ENCODE data around the gene C3orf33.

C3orf33 gene

GRCh38 chr3:155809181-155809580 is 3.1 kb upstream of the C3orf33 start:
- DNase-seq = no peak
- no peak for TF ChIP-seq GATA1 (IDR thresholded peaks at IDR 0.05; ENCODE audit: low read depth, low read length)
- TF ChIP-seq POLR2A (IDR thresholded peaks at IDR 0.05; ENCODE audit: low read length) = no peak

DNA sequence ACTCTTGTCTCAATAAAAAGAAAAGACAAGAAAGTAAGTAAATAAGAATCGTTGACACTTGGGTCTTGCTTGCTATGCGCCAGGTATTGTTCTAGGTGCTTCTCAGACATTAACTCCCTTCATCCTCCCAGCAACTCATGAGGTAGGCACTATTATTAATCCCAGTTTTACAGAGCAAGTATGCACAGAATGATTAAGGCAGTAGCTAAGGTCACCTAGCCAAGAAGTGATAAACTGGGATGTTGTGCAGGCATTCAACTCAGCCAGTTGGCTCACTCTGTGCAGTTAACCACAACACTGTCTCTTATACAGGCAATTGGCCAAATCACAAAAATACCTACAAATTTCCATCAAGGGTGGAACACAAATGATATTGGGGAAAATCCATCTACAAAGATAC is 1.7 kb upstream of the C3orf33 start:
- DNase-seq = no peak

GRCh38 chr3:155805204-155805801 is 775 bp downstream of the C3orf33 start:
- no peak for TF ChIP-seq POLR2A (IDR thresholded peaks at IDR 0.05; ENCODE audit: low read length)
- no peak for TF ChIP-seq GATA1 (IDR thresholded peaks at IDR 0.05; ENCODE audit: low read depth, low read length)
- DNase-seq = peak in 1 of 2 experiments; percentile 54

More for the DNA sequence above, 1.7 kb upstream of the C3orf33 start:
- TF ChIP-seq POLR2A (IDR thresholded peaks at IDR 0.05; ENCODE audit: low read length) = no peak
- TF ChIP-seq GATA1 (IDR thresholded peaks at IDR 0.05; ENCODE audit: low read depth, low read length) = no peak

- no peak for TF ChIP-seq GATA1 (IDR thresholded peaks at IDR 0.05; ENCODE audit: low read depth, low read length)
- no peak for TF ChIP-seq POLR2A (IDR thresholded peaks at IDR 0.05; ENCODE audit: low read length)
- no peak for DNase-seq
Observed at GRCh38 chr3:155804323-155804722, 1.8 kb downstream of the C3orf33 start.

- TF ChIP-seq GATA1 (IDR thresholded peaks at IDR 0.05; ENCODE audit: low read depth, low read length) = no peak
- no peak for DNase-seq
Observed at GRCh38 chr3:155792532-155792931, 13.5 kb downstream of the C3orf33 start.

GRCh38 chr3:155791190-155791589 is 14.9 kb downstream of the C3orf33 start:
- no peak for TF ChIP-seq GATA1 (IDR thresholded peaks at IDR 0.05; ENCODE audit: low read depth, low read length)
- TF ChIP-seq POLR2A (IDR thresholded peaks at IDR 0.05; ENCODE audit: low read length) = no peak
- DNase-seq = peak; percentile 57 to 71

DNA sequence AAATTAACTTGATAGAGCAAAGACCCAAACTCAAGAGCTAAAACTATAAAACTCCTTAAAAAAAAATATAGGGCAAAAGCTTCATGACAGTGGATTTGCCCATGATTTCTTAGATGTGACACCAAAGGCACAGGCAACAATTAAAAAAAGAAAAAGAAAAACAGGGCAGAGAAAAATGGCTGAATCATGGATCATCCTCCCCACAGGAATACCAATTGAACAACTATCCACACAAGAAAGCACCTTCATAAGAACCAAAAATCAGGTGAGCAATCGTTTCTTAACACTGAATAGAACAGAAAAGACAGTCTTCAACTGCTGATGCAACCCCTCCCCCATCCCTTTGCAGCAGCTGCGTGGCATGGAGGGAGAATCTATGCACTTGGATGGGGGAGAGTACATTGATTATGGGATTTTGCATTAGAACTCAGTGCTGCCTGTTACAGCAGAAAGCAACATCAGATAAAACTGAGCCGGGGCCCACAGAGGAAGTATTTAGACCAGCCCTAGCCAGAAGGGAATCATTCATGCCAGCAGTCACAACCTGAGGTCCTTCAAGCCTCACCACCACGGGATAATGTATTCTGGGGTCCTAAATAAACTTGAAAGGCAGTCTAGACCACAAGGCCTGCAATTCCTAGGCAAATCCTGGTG is 15.7 kb downstream of the C3orf33 start:
- no peak for TF ChIP-seq POLR2A (IDR thresholded peaks at IDR 0.05; ENCODE audit: low read length)
- no peak for TF ChIP-seq GATA1 (IDR thresholded peaks at IDR 0.05; ENCODE audit: low read depth, low read length)
- peak; percentile 18 to 38 for DNase-seq

DNA sequence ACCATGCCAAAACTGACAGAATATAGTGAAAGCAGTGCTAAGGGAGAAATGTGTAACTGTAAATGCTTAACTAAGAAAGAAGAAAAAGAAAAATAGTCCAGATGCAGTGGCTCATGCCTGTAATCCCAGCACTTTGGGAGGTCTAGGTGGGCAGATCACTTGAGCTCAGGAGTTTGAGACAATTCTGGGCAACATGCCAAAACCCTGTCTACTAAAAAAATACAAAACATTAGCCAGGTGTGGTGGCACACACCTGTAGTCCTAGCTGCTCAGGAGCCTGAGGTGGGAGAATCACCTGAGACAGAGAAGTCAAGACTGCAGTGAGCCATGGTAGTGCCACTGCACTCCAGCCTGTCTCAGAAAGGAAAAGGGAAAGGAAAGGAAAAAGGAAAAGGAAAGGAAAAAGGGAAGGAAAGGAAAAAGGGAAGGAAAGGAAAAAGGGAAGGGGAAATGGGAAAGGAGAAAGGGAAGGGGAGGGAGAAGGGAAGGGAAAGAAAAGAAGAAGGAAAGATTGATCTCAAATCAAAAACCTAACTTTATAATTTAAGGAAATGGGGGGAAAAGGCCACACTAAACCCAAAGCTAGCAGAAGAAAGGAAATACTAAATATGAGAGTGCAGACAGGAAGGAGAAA is 20.3 kb downstream of the C3orf33 start:
- TF ChIP-seq GATA1 (IDR thresholded peaks at IDR 0.05; ENCODE audit: low read depth, low read length) = no peak
- TF ChIP-seq POLR2A (IDR thresholded peaks at IDR 0.05; ENCODE audit: low read length) = no peak
- no peak for DNase-seq

GRCh38 chr3:155782390-155782953 is 23.6 kb downstream of the C3orf33 start:
- DNase-seq = no peak
- no peak for TF ChIP-seq GATA1 (IDR thresholded peaks at IDR 0.05; ENCODE audit: low read depth, low read length)
- TF ChIP-seq POLR2A (IDR thresholded peaks at IDR 0.05; ENCODE audit: low read length) = no peak

DNA sequence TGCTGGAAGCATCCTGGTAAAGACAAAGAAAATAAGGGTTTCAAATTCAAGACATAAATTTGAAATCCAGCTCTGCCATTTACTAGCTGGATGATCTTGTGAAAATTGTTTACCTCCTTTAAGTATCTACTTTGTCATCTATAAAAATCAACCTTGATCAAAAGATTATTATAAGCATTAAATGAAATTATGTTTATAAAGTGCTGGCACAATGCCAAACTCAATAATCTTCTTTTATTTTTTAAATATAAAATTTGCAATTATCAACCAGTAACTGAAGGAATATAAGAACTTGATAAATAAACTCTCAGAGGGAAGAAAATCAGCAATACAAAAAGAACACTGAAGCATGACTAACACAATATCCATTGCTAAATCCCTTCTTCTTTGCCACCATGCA is 25.8 kb downstream of the C3orf33 start:
- TF ChIP-seq POLR2A (IDR thresholded peaks at IDR 0.05; ENCODE audit: low read length) (no peak), GATA1 (IDR thresholded peaks at IDR 0.05; ENCODE audit: low read depth, low read length) (no peak)
- no peak for DNase-seq

- no peak for TF ChIP-seq GATA1 (IDR thresholded peaks at IDR 0.05; ENCODE audit: low read depth, low read length)
- TF ChIP-seq POLR2A (IDR thresholded peaks at IDR 0.05; ENCODE audit: low read length) = no peak
- DNase-seq = no peak
Observed at GRCh38 chr3:155778462-155778861, 27.6 kb downstream of the C3orf33 start.

DNA sequence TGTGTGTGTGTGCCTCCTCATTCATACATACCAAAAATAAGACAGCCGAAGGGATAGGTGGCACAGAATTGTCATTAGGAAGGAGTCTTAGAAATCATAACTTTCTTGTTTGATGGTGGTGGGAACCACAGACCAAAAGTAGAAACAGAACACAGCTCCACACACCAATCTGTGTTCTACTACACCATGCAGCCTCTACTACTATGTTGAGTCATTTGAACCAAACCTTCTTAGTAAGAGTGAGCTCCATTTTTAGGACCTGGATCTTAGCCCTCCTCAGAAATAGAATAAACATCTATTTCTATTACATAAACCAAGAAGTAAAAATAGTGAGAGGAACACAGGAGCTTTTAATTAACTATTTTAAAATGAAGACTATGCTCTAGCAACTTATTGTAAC is 33.3 kb downstream of the C3orf33 start:
- no peak for DNase-seq

DNA sequence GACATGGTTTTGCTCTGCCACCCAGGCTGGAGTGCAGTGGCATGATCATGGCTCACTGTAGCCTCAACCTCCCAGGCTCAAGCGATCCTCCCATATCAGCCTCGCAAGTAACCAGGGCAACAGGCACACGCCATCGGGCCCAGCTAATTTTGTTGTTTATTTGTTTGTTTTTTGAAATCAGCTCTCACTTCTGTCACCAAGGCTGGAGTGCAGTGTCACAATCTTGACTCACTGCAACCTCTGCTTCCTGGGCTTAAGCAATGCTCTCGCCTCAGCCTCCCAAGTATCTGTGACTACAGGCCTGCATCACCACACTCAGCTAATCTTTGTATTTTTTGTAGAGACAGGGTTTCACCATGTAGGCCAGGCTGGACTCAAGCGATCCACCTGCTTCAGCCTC is 35.0 kb downstream of the C3orf33 start:
- TF ChIP-seq GATA1 (IDR thresholded peaks at IDR 0.05; ENCODE audit: low read depth, low read length) (no peak), POLR2A (IDR thresholded peaks at IDR 0.05; ENCODE audit: low read length) (no peak)
- DNase-seq = no peak

More for the DNA sequence above, 33.3 kb downstream of the C3orf33 start:
- no peak for TF ChIP-seq GATA1 (IDR thresholded peaks at IDR 0.05; ENCODE audit: low read depth, low read length)
- no peak for TF ChIP-seq POLR2A (IDR thresholded peaks at IDR 0.05; ENCODE audit: low read length)

- no peak for DNase-seq
- TF ChIP-seq GATA1 (IDR thresholded peaks at IDR 0.05; ENCODE audit: low read depth, low read length) = no peak
- TF ChIP-seq POLR2A (IDR thresholded peaks at IDR 0.05; ENCODE audit: low read length) = no peak
Observed at GRCh38 chr3:155766206-155766605, 39.9 kb downstream of the C3orf33 start.

All from erythroblast (primary cell).